NCI-H82 (cell line): ENCODE results near the gene ZPR1.
"Not testable (repeated sequence)": the region's sequence is repeated elsewhere in the genome, so short reads cannot be mapped to it uniquely, and the experiment has no call there.

Source experiments
- DNase-seq: peaks from one replicate; lab custom pipeline; 2025; lab: John Stamatoyannopoulos, UW

Gene ZPR1, protein sequence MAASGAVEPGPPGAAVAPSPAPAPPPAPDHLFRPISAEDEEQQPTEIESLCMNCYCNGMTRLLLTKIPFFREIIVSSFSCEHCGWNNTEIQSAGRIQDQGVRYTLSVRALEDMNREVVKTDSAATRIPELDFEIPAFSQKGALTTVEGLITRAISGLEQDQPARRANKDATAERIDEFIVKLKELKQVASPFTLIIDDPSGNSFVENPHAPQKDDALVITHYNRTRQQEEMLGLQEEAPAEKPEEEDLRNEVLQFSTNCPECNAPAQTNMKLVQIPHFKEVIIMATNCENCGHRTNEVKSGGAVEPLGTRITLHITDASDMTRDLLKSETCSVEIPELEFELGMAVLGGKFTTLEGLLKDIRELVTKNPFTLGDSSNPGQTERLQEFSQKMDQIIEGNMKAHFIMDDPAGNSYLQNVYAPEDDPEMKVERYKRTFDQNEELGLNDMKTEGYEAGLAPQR

DNA sequence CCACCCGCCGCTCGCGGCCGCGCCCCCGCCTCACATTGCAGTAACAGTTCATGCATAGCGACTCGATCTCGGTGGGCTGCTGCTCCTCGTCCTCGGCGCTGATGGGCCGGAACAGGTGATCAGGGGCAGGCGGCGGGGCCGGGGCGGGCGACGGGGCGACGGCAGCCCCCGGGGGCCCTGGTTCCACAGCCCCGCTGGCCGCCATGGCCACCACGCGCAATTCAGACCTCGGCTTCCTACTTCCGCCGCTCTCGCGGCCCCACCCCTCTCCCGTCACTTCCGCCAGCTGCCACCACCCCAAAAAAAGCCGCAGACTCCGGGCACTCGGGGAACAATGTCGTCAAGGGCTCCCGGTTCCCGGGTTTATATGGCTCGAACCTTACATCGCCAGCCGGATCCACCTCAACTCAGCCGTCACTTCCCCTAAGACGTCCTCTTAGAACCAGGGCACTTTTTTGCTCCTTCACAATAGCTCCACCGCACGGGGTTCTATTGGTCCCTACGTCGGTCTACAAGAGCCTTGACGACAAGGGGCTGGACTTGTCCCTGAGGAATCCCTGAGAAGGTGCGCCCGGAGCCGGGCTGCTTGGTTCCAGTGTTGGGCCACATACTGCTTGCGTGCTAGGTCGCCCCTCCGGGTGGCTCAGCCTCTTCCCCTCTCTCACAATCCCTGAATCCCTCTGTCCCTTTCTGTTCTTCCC, at the start of gene ZPR1:
Gene ZPR1, minus strand, starts transcription at position 238 of the 701 bp plus-strand sequence. Its CDS starts 33 bp downstream, at position 205.
- peak; percentile 66 for DNase-seq

- DNase-seq, result no peak
Measured at GRCh38 chr11:116836632-116836991, 48.8 kb upstream of the ZPR1 start.

- peak; percentile 93 for DNase-seq
Measured at GRCh38 chr11:116835791-116836631, 48.2 kb upstream of the ZPR1 start.

DNA sequence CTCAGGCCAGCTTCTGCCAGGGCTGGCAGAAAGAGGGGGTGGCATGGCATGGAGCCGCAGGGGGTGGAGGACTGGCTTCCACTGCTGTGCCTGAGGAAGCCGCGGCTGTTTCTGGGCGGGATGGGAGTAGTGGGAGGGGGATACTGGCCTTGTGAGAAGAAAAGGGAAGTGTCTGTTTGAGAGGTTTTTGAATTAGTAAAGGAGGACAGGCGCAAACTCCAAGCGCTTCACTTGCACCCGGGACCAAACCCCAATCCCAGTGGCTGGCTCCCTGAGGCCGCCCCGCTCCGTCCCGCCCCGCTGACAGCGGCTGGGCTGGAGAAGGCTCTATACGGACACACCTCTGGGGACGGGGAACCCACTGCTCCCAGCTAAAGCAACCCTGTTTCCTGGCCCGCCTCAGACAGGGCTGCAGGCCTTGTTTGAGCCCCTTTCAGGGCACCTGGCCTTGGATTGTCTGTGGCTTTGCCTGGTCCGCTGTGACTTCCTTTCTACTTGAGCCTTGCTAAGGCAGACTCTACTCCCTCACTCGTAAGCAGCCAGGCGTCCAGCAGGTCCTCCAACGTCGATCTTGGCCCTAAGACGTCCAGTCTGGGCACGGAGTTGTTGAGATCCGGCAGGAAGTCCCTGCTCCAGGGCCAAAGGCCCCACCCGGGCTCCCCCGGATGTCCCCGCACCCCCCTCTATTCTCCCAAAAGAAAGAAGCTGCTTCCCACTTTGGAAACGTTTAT, 47.4 kb upstream of the ZPR1 start:
- DNase-seq, result no peak

DNA sequence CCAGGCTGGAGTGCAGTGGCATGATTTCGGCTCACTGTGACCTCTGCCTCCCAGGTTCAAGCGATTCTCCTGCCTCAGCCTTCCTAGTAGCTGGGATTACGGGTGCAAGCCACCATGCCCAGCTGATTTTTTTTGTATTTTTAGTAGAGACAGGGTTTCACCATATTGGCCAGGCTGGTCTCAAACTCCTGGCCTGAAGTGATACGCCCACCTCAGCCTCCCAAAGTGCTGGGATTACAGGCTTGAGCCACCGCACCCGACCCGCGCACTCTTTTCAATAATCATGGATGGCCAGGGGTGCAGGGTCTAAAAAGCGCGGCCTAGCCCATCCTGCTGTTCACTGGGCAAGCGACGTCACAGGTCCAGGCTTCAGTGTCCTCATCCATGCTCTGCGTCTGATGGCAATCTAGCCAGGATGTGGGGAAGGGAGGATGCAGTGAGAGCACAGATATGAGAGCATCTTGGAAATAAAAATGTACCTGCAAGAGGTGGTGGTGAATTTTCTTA, 46.8 kb upstream of the ZPR1 start:
- DNase-seq, result not testable (repeated sequence)

DNA sequence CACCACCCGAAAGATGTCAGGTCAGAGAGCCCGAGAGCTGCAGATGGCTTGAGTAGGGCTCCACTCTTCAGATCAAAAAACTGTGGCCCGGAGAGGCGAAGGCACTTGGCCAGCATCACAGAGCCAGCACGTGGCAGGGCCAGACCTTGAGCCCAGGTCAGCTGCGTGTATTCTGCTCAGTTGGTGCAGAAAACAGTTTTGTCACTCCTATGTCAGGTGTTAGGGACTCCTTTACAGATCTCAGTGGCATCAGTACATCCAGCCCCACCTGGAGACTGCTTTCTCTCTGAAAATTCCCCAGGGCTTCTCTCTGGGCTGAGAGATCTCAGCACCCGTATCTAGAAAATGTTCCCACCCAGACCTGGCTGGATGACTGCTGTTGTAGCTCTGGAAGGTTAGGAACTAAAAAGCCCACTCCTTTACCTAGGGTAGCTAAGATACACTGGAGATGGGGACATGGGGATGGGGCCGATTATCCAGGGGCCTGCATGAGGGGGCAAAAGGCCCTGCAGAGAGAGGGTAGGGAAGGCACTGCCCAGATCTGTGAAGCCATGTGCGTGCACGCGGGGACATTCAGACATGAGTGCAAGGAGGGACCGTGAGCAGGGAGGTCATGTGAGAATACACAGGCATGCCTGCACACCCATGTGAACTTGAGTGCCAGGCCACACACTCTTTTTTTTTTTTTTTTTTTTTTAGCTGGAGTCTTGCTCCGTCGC, 46.2 kb upstream of the ZPR1 start:
- DNase-seq, result no peak

GRCh38 chr11:116833491-116833815, 45.6 kb upstream of the ZPR1 start:
- DNase-seq, result no peak

GRCh38 chr11:116832350-116833290, 44.8 kb upstream of the ZPR1 start:
- DNase-seq, result no peak

DNA sequence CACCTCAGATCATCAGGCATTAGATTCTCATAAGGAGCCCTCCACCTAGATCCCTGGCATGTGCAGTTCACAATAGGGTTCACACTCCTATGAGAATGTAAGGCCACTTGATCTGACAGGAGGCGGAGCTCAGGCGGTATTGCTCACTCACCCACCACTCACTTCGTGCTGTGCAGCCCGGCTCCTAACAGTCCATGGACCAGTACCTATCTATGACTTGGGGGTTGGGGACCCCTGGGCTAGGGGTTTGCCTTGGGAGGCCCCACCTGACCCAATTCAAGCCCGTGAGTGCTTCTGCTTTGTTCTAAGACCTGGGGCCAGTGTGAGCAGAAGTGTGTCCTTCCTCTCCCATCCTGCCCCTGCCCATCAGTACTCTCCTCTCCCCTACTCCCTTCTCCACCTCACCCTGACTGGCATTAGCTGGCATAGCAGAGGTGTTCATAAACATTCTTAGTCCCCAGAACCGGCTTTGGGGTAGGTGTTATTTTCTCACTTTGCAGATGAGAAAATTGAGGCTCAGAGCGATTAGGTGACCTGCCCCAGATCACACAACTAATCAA, 44.0 kb upstream of the ZPR1 start:
- no peak for DNase-seq

DNA sequence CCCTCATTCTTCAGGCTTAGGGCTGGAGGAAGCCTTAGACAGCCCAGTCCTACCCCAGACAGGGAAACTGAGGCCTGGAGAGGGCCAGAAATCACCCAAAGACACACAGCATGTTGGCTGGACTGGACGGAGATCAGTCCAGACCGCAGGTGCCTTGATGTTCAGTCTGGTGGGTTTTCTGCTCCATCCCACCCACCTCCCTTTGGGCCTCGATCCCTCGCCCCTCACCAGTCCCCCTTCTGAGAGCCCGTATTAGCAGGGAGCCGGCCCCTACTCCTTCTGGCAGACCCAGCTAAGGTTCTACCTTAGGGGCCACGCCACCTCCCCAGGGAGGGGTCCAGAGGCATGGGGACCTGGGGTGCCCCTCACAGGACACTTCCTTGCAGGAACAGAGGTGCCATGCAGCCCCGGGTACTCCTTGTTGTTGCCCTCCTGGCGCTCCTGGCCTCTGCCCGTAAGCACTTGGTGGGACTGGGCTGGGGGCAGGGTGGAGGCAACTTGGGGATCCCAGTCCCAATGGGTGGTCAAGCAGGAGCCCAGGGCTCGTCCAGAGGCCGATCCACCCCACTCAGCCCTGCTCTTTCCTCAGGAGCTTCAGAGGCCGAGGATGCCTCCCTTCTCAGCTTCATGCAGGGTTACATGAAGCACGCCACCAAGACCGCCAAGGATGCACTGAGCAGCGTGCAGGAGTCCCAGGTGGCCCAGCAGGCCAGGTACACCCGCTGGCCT, 42.5 kb upstream of the ZPR1 start:
- no peak for DNase-seq

DNA sequence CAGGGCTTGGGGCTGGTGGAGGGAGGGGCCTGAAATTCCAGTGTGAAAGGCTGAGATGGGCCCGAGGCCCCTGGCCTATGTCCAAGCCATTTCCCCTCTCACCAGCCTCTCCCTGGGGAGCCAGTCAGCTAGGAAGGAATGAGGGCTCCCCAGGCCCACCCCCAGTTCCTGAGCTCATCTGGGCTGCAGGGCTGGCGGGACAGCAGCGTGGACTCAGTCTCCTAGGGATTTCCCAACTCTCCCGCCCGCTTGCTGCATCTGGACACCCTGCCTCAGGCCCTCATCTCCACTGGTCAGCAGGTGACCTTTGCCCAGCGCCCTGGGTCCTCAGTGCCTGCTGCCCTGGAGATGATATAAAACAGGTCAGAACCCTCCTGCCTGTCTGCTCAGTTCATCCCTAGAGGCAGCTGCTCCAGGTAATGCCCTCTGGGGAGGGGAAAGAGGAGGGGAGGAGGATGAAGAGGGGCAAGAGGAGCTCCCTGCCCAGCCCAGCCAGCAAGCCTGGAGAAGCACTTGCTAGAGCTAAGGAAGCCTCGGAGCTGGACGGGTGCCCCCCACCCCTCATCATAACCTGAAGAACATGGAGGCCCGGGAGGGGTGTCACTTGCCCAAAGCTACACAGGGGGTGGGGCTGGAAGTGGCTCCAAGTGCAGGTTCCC, 41.8 kb upstream of the ZPR1 start, which contains the start of gene APOC3:
Gene APOC3, plus strand, starts transcription at position 383 of the 659 bp plus-strand sequence. CDS start 676 bp downstream, outside the sequence.
- DNase-seq, result no peak

DNA sequence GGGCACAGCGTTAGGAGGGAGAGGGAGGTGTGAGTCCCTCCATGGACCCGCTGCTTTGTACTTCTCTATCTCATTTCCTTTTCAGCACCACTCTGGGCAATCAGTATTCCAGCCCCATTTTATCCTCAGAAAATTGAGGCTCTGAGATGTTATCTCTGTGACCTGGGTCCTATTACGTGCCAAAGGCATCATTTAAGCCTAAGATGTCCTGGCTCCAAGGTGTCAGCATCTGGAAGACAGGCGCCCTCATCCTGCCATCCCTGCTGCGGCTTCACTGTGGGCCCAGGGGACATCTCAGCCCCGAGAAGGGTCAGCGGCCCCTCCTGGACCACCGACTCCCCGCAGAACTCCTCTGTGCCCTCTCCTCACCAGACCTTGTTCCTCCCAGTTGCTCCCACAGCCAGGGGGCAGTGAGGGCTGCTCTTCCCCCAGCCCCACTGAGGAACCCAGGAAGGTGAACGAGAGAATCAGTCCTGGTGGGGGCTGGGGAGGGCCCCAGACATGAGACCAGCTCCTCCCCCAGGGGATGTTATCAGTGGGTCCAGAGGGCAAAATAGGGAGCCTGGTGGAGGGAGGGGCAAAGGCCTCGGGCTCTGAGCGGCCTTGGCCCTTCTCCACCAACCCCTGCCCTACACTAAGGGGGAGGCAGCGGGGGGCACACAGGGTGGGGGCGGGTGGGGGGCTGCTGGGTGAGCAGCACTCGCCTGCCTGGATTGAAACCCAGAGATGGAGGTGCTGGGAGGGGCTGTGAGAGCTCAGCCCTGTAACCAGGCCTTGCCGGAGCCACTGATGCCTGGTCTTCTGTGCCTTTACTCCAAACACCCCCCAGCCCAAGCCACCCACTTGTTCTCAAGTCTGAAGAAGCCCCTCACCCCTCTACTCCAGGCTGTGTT, 41.1 kb upstream of the ZPR1 start:
- no peak for DNase-seq

DNA sequence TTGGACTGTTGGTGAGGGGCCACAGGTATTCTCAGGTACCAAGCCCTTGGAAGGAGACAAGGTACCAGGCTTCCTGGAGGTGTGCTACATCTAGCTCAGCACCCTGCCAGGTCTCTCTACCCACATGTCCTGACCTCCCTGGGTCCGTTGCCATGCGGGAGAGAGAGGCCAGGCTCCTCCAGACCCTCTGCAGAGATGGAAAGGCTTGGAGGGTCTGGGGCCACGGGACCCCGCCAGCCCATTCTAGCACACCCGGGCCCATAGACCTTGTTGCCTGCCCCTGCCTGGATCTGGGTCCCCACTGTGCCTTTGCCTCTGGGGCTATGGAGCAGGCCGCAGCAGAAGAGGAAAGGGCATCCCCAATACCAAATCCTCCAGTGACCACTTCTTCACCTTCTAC, 39.6 kb upstream of the ZPR1 start:
- no peak for DNase-seq

- no peak for DNase-seq
Measured at GRCh38 chr11:116826751-116827431, 39.1 kb upstream of the ZPR1 start.

DNA sequence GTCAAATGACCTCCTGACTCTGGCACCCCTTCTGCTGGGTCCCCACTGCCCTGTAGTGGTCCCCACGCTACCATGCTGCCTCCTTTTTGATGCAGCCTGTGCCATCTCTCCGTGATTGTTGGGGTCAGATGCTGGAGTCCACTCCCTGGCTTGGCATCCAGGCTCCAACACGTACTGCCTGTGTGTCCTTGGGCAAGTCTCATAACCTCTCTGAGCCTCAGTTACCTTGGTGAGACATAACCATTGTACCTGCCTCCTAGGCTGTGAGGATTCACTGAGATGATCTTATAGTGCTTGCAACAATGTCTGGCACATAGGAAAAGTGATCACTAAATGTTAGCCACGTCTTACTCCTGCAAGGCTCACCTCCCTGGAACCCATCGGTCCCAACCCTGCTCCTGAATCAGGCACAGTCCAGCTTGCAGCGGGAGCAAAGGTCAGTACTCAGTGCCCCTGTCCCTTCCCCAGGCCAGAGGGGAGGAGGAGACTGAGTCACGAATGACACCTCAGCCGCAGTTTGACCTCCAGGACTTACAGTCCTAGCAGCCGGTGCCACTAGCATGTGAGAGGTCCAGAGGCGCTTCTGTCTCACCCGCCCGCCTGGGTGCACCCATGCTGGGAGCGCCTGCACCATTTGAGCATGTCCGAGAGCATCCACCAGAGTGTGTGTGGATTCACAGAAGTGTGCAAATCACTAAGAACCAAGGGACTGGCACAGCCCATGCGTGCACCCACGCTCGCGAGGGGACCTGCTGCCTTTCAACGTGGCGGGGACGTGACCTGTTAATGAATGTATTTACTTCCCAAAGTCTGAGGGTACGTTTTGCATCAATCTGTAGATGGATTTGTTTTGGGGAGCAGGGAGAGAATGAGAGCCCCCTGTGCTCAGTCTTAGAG, 38.3 kb upstream of the ZPR1 start:
- DNase-seq, result no peak
